HepG2 (cell line): ENCODE data around the gene ANKRD10.

Experiments
- NR3C1 ChIP-seq: sonication (generic); formaldehyde crosslinking; IDR thresholded peaks from 2 replicates; pipeline ENCODE4 v1.4.0; 2020; ENCODE audit warnings: missing genetic modification reagents
- POLR2AphosphoS5 ChIP-seq: IDR thresholded peaks from 2 replicates; pipeline ENCODE4 v1.6.1; 2012; ENCODE audit warnings: low read depth, low read length
- RAD21 ChIP-seq: fragments of 450-650 bp; formaldehyde crosslinking; IDR thresholded peaks from 2 replicates; pipeline ENCODE4 v1.5.0; 2020; ENCODE audit warnings: mild to moderate bottlenecking
- RFX5 ChIP-seq: IDR thresholded peaks from 2 replicates; pipeline ENCODE4 v1.6.1; 2011; ENCODE audit warnings: low read depth, low read length, improper control_type of control experiment
- SP2 ChIP-seq: sonication (generic); formaldehyde crosslinking; IDR thresholded peaks from 2 replicates; pipeline ENCODE4 v1.5.1; 2020; ENCODE audit warnings: mild to moderate bottlenecking, missing genetic modification reagents
- TCF7L2 ChIP-seq: IDR thresholded peaks from 2 replicates; pipeline ENCODE4 v1.6.1; 2011; ENCODE audit warnings: mild to moderate bottlenecking, low read depth, low read length, moderate library complexity
- ZFP37 ChIP-seq: sonication (generic); formaldehyde crosslinking; IDR thresholded peaks from 2 replicates; pipeline ENCODE4 v1.4.0; 2020; ENCODE audit warnings: missing genetic modification reagents, borderline replicate concordance
- ZNF230 ChIP-seq: sonication (generic); formaldehyde crosslinking; IDR thresholded peaks from 2 replicates; pipeline ENCODE4 v1.4.0; 2020; ENCODE audit warnings: mild to moderate bottlenecking, missing genetic modification reagents
- TF ChIP-seq, protein P1 (sequence below): sonication (generic); formaldehyde crosslinking; IDR thresholded peaks from 2 replicates; pipeline ENCODE4 v1.5.0; 2020; ENCODE audit warnings: mild to moderate bottlenecking, missing genetic modification reagents, moderate library complexity
- TF ChIP-seq, protein P2 (sequence below): sonication (generic); formaldehyde crosslinking; IDR thresholded peaks from 2 replicates; pipeline ENCODE4 v1.4.0; 2020; ENCODE audit warnings: low read depth, mild to moderate bottlenecking, missing genetic modification reagents
- TF ChIP-seq, protein P3 (sequence below): sonication (generic); formaldehyde crosslinking; IDR thresholded peaks from 2 replicates; pipeline ENCODE4 v1.5.0; 2020; ENCODE audit warnings: missing genetic modification reagents

DNA sequence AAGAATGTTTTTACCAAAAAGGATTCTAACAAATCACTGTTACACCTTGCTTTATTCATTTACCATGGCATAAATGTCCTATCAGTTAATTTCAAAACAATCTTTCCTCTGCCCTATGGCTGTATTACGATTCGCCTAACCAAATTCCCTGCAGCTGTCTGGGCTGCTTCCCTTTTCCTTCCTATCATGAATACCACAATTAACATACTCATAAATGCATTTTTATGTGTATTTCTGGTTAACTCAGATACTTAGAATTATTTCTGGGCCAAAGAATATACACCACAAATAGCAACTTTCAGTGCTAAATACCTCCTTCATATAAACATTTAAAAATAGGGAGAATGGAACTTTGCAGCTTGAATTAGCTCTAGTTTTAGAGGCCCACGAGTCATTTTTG lies 30.4 kb downstream of the ANKRD10 start:
- TF ChIP-seq, protein P1, sequence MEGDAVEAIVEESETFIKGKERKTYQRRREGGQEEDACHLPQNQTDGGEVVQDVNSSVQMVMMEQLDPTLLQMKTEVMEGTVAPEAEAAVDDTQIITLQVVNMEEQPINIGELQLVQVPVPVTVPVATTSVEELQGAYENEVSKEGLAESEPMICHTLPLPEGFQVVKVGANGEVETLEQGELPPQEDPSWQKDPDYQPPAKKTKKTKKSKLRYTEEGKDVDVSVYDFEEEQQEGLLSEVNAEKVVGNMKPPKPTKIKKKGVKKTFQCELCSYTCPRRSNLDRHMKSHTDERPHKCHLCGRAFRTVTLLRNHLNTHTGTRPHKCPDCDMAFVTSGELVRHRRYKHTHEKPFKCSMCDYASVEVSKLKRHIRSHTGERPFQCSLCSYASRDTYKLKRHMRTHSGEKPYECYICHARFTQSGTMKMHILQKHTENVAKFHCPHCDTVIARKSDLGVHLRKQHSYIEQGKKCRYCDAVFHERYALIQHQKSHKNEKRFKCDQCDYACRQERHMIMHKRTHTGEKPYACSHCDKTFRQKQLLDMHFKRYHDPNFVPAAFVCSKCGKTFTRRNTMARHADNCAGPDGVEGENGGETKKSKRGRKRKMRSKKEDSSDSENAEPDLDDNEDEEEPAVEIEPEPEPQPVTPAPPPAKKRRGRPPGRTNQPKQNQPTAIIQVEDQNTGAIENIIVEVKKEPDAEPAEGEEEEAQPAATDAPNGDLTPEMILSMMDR: no peak
- TF ChIP-seq ZFP37 (CRISPR knock-in tag) (no peak), NR3C1 (CRISPR knock-in tag) (no peak), RFX5 (no peak), POLR2AphosphoS5 (no peak), SP2 (CRISPR knock-in tag) (no peak), ZNF230 (no peak), RAD21 (CRISPR knock-in tag) (no peak), TCF7L2 (no peak)
- TF ChIP-seq, protein P2, sequence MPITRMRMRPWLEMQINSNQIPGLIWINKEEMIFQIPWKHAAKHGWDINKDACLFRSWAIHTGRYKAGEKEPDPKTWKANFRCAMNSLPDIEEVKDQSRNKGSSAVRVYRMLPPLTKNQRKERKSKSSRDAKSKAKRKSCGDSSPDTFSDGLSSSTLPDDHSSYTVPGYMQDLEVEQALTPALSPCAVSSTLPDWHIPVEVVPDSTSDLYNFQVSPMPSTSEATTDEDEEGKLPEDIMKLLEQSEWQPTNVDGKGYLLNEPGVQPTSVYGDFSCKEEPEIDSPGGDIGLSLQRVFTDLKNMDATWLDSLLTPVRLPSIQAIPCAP: no peak
- TF ChIP-seq, protein P3, sequence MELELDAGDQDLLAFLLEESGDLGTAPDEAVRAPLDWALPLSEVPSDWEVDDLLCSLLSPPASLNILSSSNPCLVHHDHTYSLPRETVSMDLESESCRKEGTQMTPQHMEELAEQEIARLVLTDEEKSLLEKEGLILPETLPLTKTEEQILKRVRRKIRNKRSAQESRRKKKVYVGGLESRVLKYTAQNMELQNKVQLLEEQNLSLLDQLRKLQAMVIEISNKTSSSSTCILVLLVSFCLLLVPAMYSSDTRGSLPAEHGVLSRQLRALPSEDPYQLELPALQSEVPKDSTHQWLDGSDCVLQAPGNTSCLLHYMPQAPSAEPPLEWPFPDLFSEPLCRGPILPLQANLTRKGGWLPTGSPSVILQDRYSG (CRISPR knock-in tag): no peak
